ENCODE measurements around the gene MAP4K5.
"Not testable (repeated sequence)": the region's sequence is repeated elsewhere in the genome, so short reads cannot be mapped to it uniquely, and the experiment has no call there.

The MAP4K5 gene

GRCh38 chr14:50532502-50533240 lies at the start of gene MAP4K5:
Gene MAP4K5, minus strand, starts transcription at chr14:50532569. Its CDS starts 520 bp downstream, at chr14:50532049.
- DNase-seq = peak; percentile 91 to 92

GRCh38 chr14:50578433-50578832 lies 46.1 kb upstream of the MAP4K5 start:
- no peak for DNase-seq

- no peak for DNase-seq
Measured at GRCh38 chr14:50577982-50578381, 45.6 kb upstream of the MAP4K5 start.

- no peak for DNase-seq
Measured at GRCh38 chr14:50575769-50576168, 43.4 kb upstream of the MAP4K5 start.

GRCh38 chr14:50573862-50574261 lies 41.5 kb upstream of the MAP4K5 start:
- no peak for DNase-seq

- DNase-seq = no peak
Measured at GRCh38 chr14:50569714-50570274, 37.4 kb upstream of the MAP4K5 start.

- no peak for DNase-seq
Measured at GRCh38 chr14:50562841-50563240, 30.5 kb upstream of the MAP4K5 start.

GRCh38 chr14:50560931-50561285 lies 28.5 kb upstream of the MAP4K5 start:
- DNase-seq = peak; percentile 13 to 35

- peak; percentile 18 to 26 for DNase-seq
Measured at GRCh38 chr14:50559990-50560930, 27.9 kb upstream of the MAP4K5 start, which contains the start of gene ATL1. Gene ATL1, plus strand, starts transcription at chr14:50560145. Its CDS starts 121 bp downstream, at chr14:50560266.

GRCh38 chr14:50552796-50553195 lies 20.4 kb upstream of the MAP4K5 start:
- not testable (repeated sequence) for DNase-seq

GRCh38 chr14:50551877-50552276 lies 19.5 kb upstream of the MAP4K5 start:
- no peak for DNase-seq

- DNase-seq = no peak
Measured at GRCh38 chr14:50550294-50550693, 17.9 kb upstream of the MAP4K5 start.

GRCh38 chr14:50545618-50546017 lies 13.2 kb upstream of the MAP4K5 start:
- DNase-seq = no peak

GRCh38 chr14:50544911-50545310 lies 12.5 kb upstream of the MAP4K5 start:
- no peak for DNase-seq

GRCh38 chr14:50542941-50543418 lies 10.6 kb upstream of the MAP4K5 start:
- peak; percentile 15 to 55 for DNase-seq

- no peak for DNase-seq
Measured at GRCh38 chr14:50541159-50541567, 8.8 kb upstream of the MAP4K5 start.

GRCh38 chr14:50539051-50539450 lies 6.7 kb upstream of the MAP4K5 start:
- no peak for DNase-seq

GRCh38 chr14:50538034-50538433 lies 5.7 kb upstream of the MAP4K5 start:
- DNase-seq = not testable (repeated sequence)

GRCh38 chr14:50534997-50535396 lies 2.6 kb upstream of the MAP4K5 start:
- DNase-seq = no peak

- no peak for DNase-seq
Measured at GRCh38 chr14:50534416-50534815, 2.0 kb upstream of the MAP4K5 start.

- no peak for DNase-seq
Measured at GRCh38 chr14:50533806-50534205, 1.4 kb upstream of the MAP4K5 start.

GRCh38 chr14:50533241-50533705 lies 904 bp upstream of the MAP4K5 start:
- no peak for DNase-seq

Measured in CD4-positive, alpha-beta T cell treated with Interleukin-1 beta for 1 hour (primary cell).